Transverse colon (tissue), 4 donors: Measurements from ENCODE around the gene TIMM10B. TPM values are rescaled to one million over a fixed set of nuclear protein-coding genes. Genes with fewer than 3 reads are reported as not detected.
A peak's percentile ranks its signal among the peaks of the same experiment; 100 is the strongest.

Experiments
- DNase-seq: peaks from one replicate; pipeline ENCODE4 v3.0.0-alpha.2; 2019
- H3K27ac ChIP-seq, 4 donors: fragments of 200-600 bp; sonication (generic); 2 replicates each; pipeline ENCODE4 v1.5.1; 2016 to 2018; ENCODE audit warnings: inconsistent platforms in 4 of 4
- H3K27me3 ChIP-seq: fragments of 200-600 bp; sonication (generic); 2 replicates; pipeline ENCODE4 v1.5.1; 2017; ENCODE audit warnings: inconsistent platforms
- H3K36me3 ChIP-seq, 4 donors: fragments of 200-600 bp; sonication (generic); 2 replicates each; pipeline ENCODE4 v1.5.1; 2017 to 2019; ENCODE audit warnings: inconsistent platforms in 4 of 4
- H3K4me1 ChIP-seq, 4 donors: fragments of 200-600 bp; sonication (generic); 2 replicates each; pipeline ENCODE4 v1.5.1; 2017 to 2020; ENCODE audit warnings: inconsistent platforms in 4 of 4
- H3K4me3 ChIP-seq, 4 donors: fragments of 200-600 bp; sonication (generic); 1 replicate in 1 of 4; 2 replicates in 3 of 4; pipeline versions ENCODE4 v1.5.1 to v1.6.1; 2017 to 2019; ENCODE audit warnings: inconsistent platforms in 4 of 4
- H3K9me3 ChIP-seq, 2 donors: fragments of 200-600 bp; sonication (generic); 2 replicates each; pipeline ENCODE4 v1.5.1; 2017 to 2019; ENCODE audit warnings: inconsistent platforms in 2 of 2
- CTCF ChIP-seq, 5 experiments: fragments of 200-600 bp in 3 of 5; fragments of 450-650 bp in 2 of 5; sonication (generic) in 3 of 5; IDR thresholded peaks; 1 replicate in 2 of 5; 2 replicates in 3 of 5; pipeline ENCODE4 v1.5.1; 2016 to 2017; ENCODE audit warnings: antibody characterized with exemption in 5 of 5, inconsistent platforms in 3 of 5, mild to moderate bottlenecking in 2 of 5, moderate library complexity in 1 of 5
- EP300 ChIP-seq: sonication (generic); formaldehyde crosslinking; IDR thresholded peaks from one replicate; pipeline ENCODE4 v1.6.1; 2017; ENCODE audit warnings: antibody characterized with exemption, low read depth
- POLR2A ChIP-seq: fragments of 450-650 bp; IDR thresholded peaks from one replicate; pipeline ENCODE4 v1.6.1; 2016; ENCODE audit warnings: antibody characterized with exemption, mild to moderate bottlenecking, moderate library complexity
- POLR2AphosphoS5 ChIP-seq, 3 donors: sonication (generic); formaldehyde crosslinking; IDR thresholded peaks; one replicate each; pipeline ENCODE4 v1.6.1; 2016; ENCODE audit warnings: antibody characterized with exemption in 3 of 3
- WGBS, 2 donors: methylation state at CpG; one replicate each; pipeline ENCODE4 v1.1.5; 2018; ENCODE audit warnings: low coverage in 1 of 2; 5-methylcytosine and 5-hydroxymethylcytosine counted together
- in situ Hi-C, 4 donors: fragments of 200-750 bp; cut with MboI; loops; one replicate each; pipeline versions ENCODE4 v1.15.0 to v1.15.1; 2017; ENCODE audit warnings: low sequenced_read_pairs in 3 of 4, low pct_ligation_motif_present in 1 of 4, low pct_unique_long_range_greater_than_20kb in 1 of 4
- intact Hi-C: fragments of 100-400 bp; cut with DNase I; formaldehyde crosslinking; loops from one replicate; pipeline ENCODE4 v1.15.1; 2023; ENCODE audit warnings: low total_unique reads
- total RNA-seq, 4 donors: library from RNA; depleted of rRNA; stranded (reverse); fragments of >200 nt; gene quantifications; one replicate each; pipeline ENCODE4 v1.1.0, GENCODE V29; 2016

Gene TIMM10B
- total RNA-seq, 4 donors from 2014 or later: 19.1 to 40.2 (median 30.3) TPM

GRCh38 chr11:6502382-6502781, 21.1 kb downstream of the TIMM10B start:
- WGBS, 2 donors: 94 to 99% methylated on average over 3 of the region's 3 CpGs
- in situ Hi-C loops: loop anchor here in 1 of 4 donors (10.0 kb wide), 2 partner anchors 58 to 118 kb away; partner anchors contain the start of gene HPX
- Histone ChIP-seq H3K9me3 (no peaks in the 10 kb centered on the region), H3K4me1 (peaks cover 0 to 6% (median 0%) of the 10 kb centered on the region in 4 donors), H3K4me3 (no peak overlapping the region), H3K27ac (no peak overlapping the region), H3K36me3 (peaks cover 0 to 4% (median 0%) of the 10 kb centered on the region in 4 donors), H3K27me3 (no peaks in the 10 kb centered on the region)
- intact Hi-C loops: loop anchor here (10.0 kb wide), 1 partner anchor 128 kb away; no protein-coding TSS in a partner anchor
- TF ChIP-seq POLR2AphosphoS5 (IDR thresholded peaks at IDR 0.05) (no peak), POLR2A (no peak), CTCF (IDR thresholded peaks at IDR 0.05) (no peak), EP300 (no peak)
- no peak for DNase-seq

- intact Hi-C loops: loop anchor here (10.0 kb wide), 1 partner anchor 129 kb away; no protein-coding TSS in a partner anchor
Measured at GRCh38 chr11:6504166-6504565, 22.9 kb downstream of the TIMM10B start.

GRCh38 chr11:6505577-6506240, 24.4 kb downstream of the TIMM10B start:
- Histone ChIP-seq H3K27me3 (no peaks in the 10 kb centered on the region), H3K9me3 (no peaks in the 10 kb centered on the region), H3K27ac (peak overlapping the region in 2 of 4 donors; percentile 12 to 36), H3K4me3 (no peak overlapping the region), H3K4me1 (no peaks in the 10 kb centered on the region), H3K36me3 (peaks cover 0 to 4% (median 0%) of the 10 kb centered on the region in 4 donors)
- TF ChIP-seq EP300: no peak
- peak; percentile 64 to 80 (median 73) for TF ChIP-seq CTCF (IDR thresholded peaks at IDR 0.05)
- in situ Hi-C loops: loop anchor here in 1 of 4 donors (10.0 kb wide), 2 partner anchors 61 to 121 kb away; partner anchors contain the start of gene HPX
- 0 to 57% methylated on average over 1 to 2 of the region's 2 CpGs for WGBS, 2 donors
- no peak for DNase-seq
- intact Hi-C loops: loop anchor here (10.0 kb wide), 1 partner anchor 131 kb away; no protein-coding TSS in a partner anchor

More at GRCh38 chr11:6504166-6504565, 22.9 kb downstream of the TIMM10B start:
- TF ChIP-seq POLR2A: no peak
- TF ChIP-seq EP300: no peak
- no peak for TF ChIP-seq POLR2AphosphoS5 (IDR thresholded peaks at IDR 0.05)
- TF ChIP-seq CTCF (IDR thresholded peaks at IDR 0.05): no peak
- Histone ChIP-seq H3K36me3 (peaks cover 0 to 4% (median 0%) of the 10 kb centered on the region in 4 donors), H3K27ac (no peak overlapping the region), H3K4me1 (no peaks in the 10 kb centered on the region), H3K27me3 (no peaks in the 10 kb centered on the region), H3K9me3 (no peaks in the 10 kb centered on the region), H3K4me3 (no peak overlapping the region)
- 44 to 94% methylated on average over 1 to 3 of the region's 3 CpGs for WGBS, 2 donors
- in situ Hi-C loops: loop anchor here in 1 of 4 donors (10.0 kb wide), 2 partner anchors 59 to 119 kb away; partner anchors contain the start of gene HPX
- no peak for DNase-seq

- H3K27me3 ChIP-seq: no peaks in the 10 kb centered on the region
- H3K9me3 ChIP-seq: no peaks in the 10 kb centered on the region
- no peak overlapping the region for H3K27ac ChIP-seq
- TF ChIP-seq POLR2AphosphoS5 (IDR thresholded peaks at IDR 0.05) (no peak), POLR2A (no peak), EP300 (no peak), CTCF (IDR thresholded peaks at IDR 0.05) (no peak)
- no peaks in the 10 kb centered on the region for H3K4me1 ChIP-seq
- no peak overlapping the region for H3K4me3 ChIP-seq
- in situ Hi-C loops: no loop called here
- intact Hi-C loops: no loop called here
- H3K36me3 ChIP-seq: peaks cover 0 to 4% (median 0%) of the 10 kb centered on the region in 4 donors
- DNase-seq: no peak
Measured at GRCh38 chr11:6516865-6517264, 35.6 kb downstream of the TIMM10B start.
